Measurements from ENCODE around the gene TIAM2. TPM values are rescaled to one million over a fixed set of nuclear protein-coding genes. Genes with fewer than 3 reads are reported as not detected.

Gene TIAM2
- total and polyA plus RNA-seq, 2 donors: 12.1 to 26.8 TPM

- DNase-seq (ENCODE audit: extremely low spot score): no peak
- no peak overlapping the region for H3K27ac ChIP-seq (ENCODE audit: low read depth)
- no peak overlapping the region for H3K4me3 ChIP-seq (ENCODE audit: low read depth, low read length)
- no peaks in the 10 kb centered on the region for H3K4me1 ChIP-seq (ENCODE audit: insufficient read depth)
- H3K36me3 ChIP-seq (ENCODE audit: insufficient read depth): no peaks in the 10 kb centered on the region
- 88% methylated on average over 11 of the region's 11 CpGs for WGBS
These were observed 20.5 kb upstream of the TIAM2 start for GRCh38 chr6:154974485-154975149.

GRCh38 chr6:154977588-154977987 lies 17.5 kb upstream of the TIAM2 start:
- DNase-seq (ENCODE audit: extremely low spot score): no peak
- WGBS: 96% methylated on average over 5 of the region's 5 CpGs
- Histone ChIP-seq H3K36me3 (ENCODE audit: insufficient read depth) (no peaks in the 10 kb centered on the region), H3K4me1 (ENCODE audit: insufficient read depth) (no peaks in the 10 kb centered on the region), H3K4me3 (ENCODE audit: low read depth, low read length) (no peak overlapping the region), H3K27ac (ENCODE audit: low read depth) (no peak overlapping the region)

- H3K4me1 ChIP-seq (ENCODE audit: insufficient read depth): no peaks in the 10 kb centered on the region
- no peak overlapping the region for H3K4me3 ChIP-seq (ENCODE audit: low read depth, low read length)
- 97% methylated on average over 8 of the region's 8 CpGs for WGBS
- H3K27ac ChIP-seq (ENCODE audit: low read depth): no peak overlapping the region
- H3K36me3 ChIP-seq (ENCODE audit: insufficient read depth): no peaks in the 10 kb centered on the region
- no peak for DNase-seq (ENCODE audit: extremely low spot score)
These were observed 14.6 kb upstream of the TIAM2 start for GRCh38 chr6:154980273-154981078.

GRCh38 chr6:154981079-154981870 lies 13.8 kb upstream of the TIAM2 start:
- 81% methylated on average over 12 of the region's 12 CpGs for whole genome bisulfite sequencing
- DNase-seq (ENCODE audit: extremely low spot score): no peak
- Histone ChIP-seq H3K27ac (ENCODE audit: low read depth) (no peak overlapping the region), H3K4me1 (ENCODE audit: insufficient read depth) (no peaks in the 10 kb centered on the region), H3K36me3 (ENCODE audit: insufficient read depth) (no peaks in the 10 kb centered on the region), H3K4me3 (ENCODE audit: low read depth, low read length) (no peak overlapping the region)

- WGBS: 66% methylated on average over 4 of the region's 4 CpGs
- Histone ChIP-seq H3K27ac (ENCODE audit: low read depth) (no peak overlapping the region), H3K36me3 (ENCODE audit: insufficient read depth) (no peaks in the 10 kb centered on the region), H3K4me1 (ENCODE audit: insufficient read depth) (no peaks in the 10 kb centered on the region), H3K4me3 (ENCODE audit: low read depth, low read length) (no peak overlapping the region)
- DNase-seq (ENCODE audit: extremely low spot score): no peak
These were observed 11.0 kb upstream of the TIAM2 start for GRCh38 chr6:154984146-154984545.

GRCh38 chr6:154986787-154987235 lies 8.3 kb upstream of the TIAM2 start:
- DNase-seq (ENCODE audit: extremely low spot score): no peak
- 73% methylated on average over 4 of the region's 4 CpGs for WGBS
- Histone ChIP-seq H3K27ac (ENCODE audit: low read depth) (no peak overlapping the region), H3K4me1 (ENCODE audit: insufficient read depth) (no peaks in the 10 kb centered on the region), H3K36me3 (ENCODE audit: insufficient read depth) (no peaks in the 10 kb centered on the region), H3K4me3 (ENCODE audit: low read depth, low read length) (no peak overlapping the region)

- Histone ChIP-seq H3K4me3 (ENCODE audit: low read depth, low read length) (no peak overlapping the region), H3K4me1 (ENCODE audit: insufficient read depth) (no peaks in the 10 kb centered on the region), H3K27ac (ENCODE audit: low read depth) (no peak overlapping the region), H3K36me3 (ENCODE audit: insufficient read depth) (no peaks in the 10 kb centered on the region)
- DNase-seq (ENCODE audit: extremely low spot score): no peak
- WGBS: 94% methylated on average over 7 of the region's 7 CpGs
These were observed 5.7 kb upstream of the TIAM2 start for GRCh38 chr6:154989448-154989847.

GRCh38 chr6:154991207-154991606 lies 3.9 kb upstream of the TIAM2 start:
- Histone ChIP-seq H3K27ac (ENCODE audit: low read depth) (no peak overlapping the region), H3K4me1 (ENCODE audit: insufficient read depth) (no peaks in the 10 kb centered on the region), H3K4me3 (ENCODE audit: low read depth, low read length) (no peak overlapping the region), H3K36me3 (ENCODE audit: insufficient read depth) (no peaks in the 10 kb centered on the region)
- no peak for DNase-seq (ENCODE audit: extremely low spot score)
- WGBS: 57% methylated on average over 4 of the region's 4 CpGs

GRCh38 chr6:154993026-154993425 lies 2.1 kb upstream of the TIAM2 start:
- Histone ChIP-seq H3K4me1 (ENCODE audit: insufficient read depth) (no peaks in the 10 kb centered on the region), H3K27ac (ENCODE audit: low read depth) (no peak overlapping the region), H3K4me3 (ENCODE audit: low read depth, low read length) (no peak overlapping the region), H3K36me3 (ENCODE audit: insufficient read depth) (no peaks in the 10 kb centered on the region)
- WGBS: 83% methylated on average over 6 of the region's 6 CpGs
- DNase-seq (ENCODE audit: extremely low spot score): no peak

- DNase-seq (ENCODE audit: extremely low spot score): no peak
- no peak overlapping the region for H3K27ac ChIP-seq (ENCODE audit: low read depth)
- 95% methylated on average over 13 of the region's 13 CpGs for WGBS
- H3K4me3 ChIP-seq (ENCODE audit: low read depth, low read length): no peak overlapping the region
- no peaks in the 10 kb centered on the region for H3K4me1 ChIP-seq (ENCODE audit: insufficient read depth)
- H3K36me3 ChIP-seq (ENCODE audit: insufficient read depth): no peaks in the 10 kb centered on the region
These were observed 1.4 kb upstream of the TIAM2 start for GRCh38 chr6:154993710-154994109.

GRCh38 chr6:154994836-154995253 lies 270 bp upstream of the TIAM2 start:
- H3K4me3 ChIP-seq (ENCODE audit: low read depth, low read length): peak overlapping the region; percentile 51
- H3K27ac ChIP-seq (ENCODE audit: low read depth): no peak overlapping the region
- no peak for DNase-seq (ENCODE audit: extremely low spot score)
- H3K4me1 ChIP-seq (ENCODE audit: insufficient read depth): no peaks in the 10 kb centered on the region
- 16% methylated on average over 32 of the region's 32 CpGs for WGBS
- H3K36me3 ChIP-seq (ENCODE audit: insufficient read depth): no peaks in the 10 kb centered on the region

- WGBS: 14% methylated on average over 18 of the region's 18 CpGs
- H3K4me3 ChIP-seq (ENCODE audit: low read depth, low read length): peak overlapping the region; percentile 51
- H3K36me3 ChIP-seq (ENCODE audit: insufficient read depth): no peaks in the 10 kb centered on the region
- no peak overlapping the region for H3K27ac ChIP-seq (ENCODE audit: low read depth)
- no peak for DNase-seq (ENCODE audit: extremely low spot score)
- no peaks in the 10 kb centered on the region for H3K4me1 ChIP-seq (ENCODE audit: insufficient read depth)
These were observed 988 bp downstream of the TIAM2 start for GRCh38 chr6:154996016-154996590.

- 90% methylated on average over 5 of the region's 5 CpGs for WGBS
These were observed 1.8 kb downstream of the TIAM2 start for GRCh38 chr6:154996841-154997311.

More at GRCh38 chr6:154996841-154997311, 1.8 kb downstream of the TIAM2 start:
- Histone ChIP-seq H3K27ac (ENCODE audit: low read depth) (no peak overlapping the region), H3K4me1 (ENCODE audit: insufficient read depth) (no peaks in the 10 kb centered on the region), H3K36me3 (ENCODE audit: insufficient read depth) (no peaks in the 10 kb centered on the region), H3K4me3 (ENCODE audit: low read depth, low read length) (no peak overlapping the region)
- no peak for DNase-seq (ENCODE audit: extremely low spot score)
